Mucosa of descending colon (tissue), 3 donors: ENCODE data around the gene RDX. TPM values are rescaled to one million over a fixed set of nuclear protein-coding genes. Genes with fewer than 3 reads are reported as not detected.

ENCODE experiments used
- ATAC-seq: fragments of 200-7000 bp; cut with Tn5 transposase; one replicate; pipeline ENCODE4 v1.9.1; 2020; ENCODE audit warnings: mild to moderate bottlenecking, moderate library complexity
- DNase-seq, 3 donors: peaks; one replicate each; pipeline ENCODE4 v3.0.0-alpha.2; 2020
- H3K36me3 ChIP-seq: fragments of 200-600 bp; one replicate; pipeline ENCODE4 v1.8.0; 2021; ENCODE audit warnings: low read depth, mild to moderate bottlenecking
- H3K4me1 ChIP-seq: fragments of 200-600 bp; one replicate; pipeline ENCODE4 v1.8.0; 2021; ENCODE audit warnings: low read depth, mild to moderate bottlenecking
- H3K4me3 ChIP-seq: fragments of 200-600 bp; one replicate; pipeline ENCODE4 v1.8.0; 2021; ENCODE audit warnings: mild to moderate bottlenecking
- H3K9me3 ChIP-seq: fragments of 200-600 bp; one replicate; pipeline ENCODE4 v1.8.0; 2021; ENCODE audit warnings: mild to moderate bottlenecking
- intact Hi-C, 2 donors: fragments of 100-400 bp; cut with DNase I in 1 of 2; cut with micrococcal nuclease in 1 of 2; formaldehyde crosslinking; loops; one replicate each; pipeline versions ENCODE4 v1.11.0 to v1.11.1; 2022; cut with DNase I, micrococcal nuclease
- total RNA-seq, 3 donors: library from RNA; stranded (reverse); fragmentation: NEBNext Ultra II Directional in 2 of 3; extraction: Animal tissue kit (Norgen Biotek cat#: 25700) in 2 of 3; gene quantifications; one replicate each; pipeline versions ENCODE4 v1.2.1 to v1.2.4, GENCODE V29; 2021 to 2023
- TF ChIP-seq, protein P1 (sequence below): fragments of 200-600 bp; IDR thresholded peaks from one replicate; pipeline ENCODE4 v1.8.0; 2022; ENCODE audit warnings: antibody characterized with exemption, mild to moderate bottlenecking
- donor health status: DM: no; HTN: no; CAD: no; lungs with moderate emphysema.
- donor health status: DM: no; HTN: no; CAD: no.
- donor health status: DM: no; HTN: yes; CAD: no.

RDX gene
- total RNA-seq, 3 donors from 2014 or later, result 26.7 to 83.7 (median 26.8) TPM

DNA sequence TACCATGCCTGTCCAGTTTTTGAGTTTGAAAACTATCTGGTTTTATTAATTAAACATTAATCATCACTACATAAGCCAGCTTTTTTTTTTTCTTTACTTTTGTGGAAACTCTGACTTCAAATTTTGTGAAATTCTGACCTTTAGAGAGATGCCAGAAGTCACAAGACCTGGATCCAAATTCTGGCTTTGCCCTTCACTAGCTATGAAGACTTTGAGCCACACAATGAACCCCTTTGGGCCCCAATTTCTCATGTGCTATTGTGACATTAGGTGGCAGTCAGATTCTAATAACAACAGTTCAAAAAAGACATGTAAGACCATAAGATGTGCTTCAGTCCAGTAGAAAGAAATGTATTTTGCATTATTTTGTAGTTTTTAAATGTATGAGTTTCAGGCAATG lies 142.9 kb downstream of the RDX start:
- TF ChIP-seq, protein P1, sequence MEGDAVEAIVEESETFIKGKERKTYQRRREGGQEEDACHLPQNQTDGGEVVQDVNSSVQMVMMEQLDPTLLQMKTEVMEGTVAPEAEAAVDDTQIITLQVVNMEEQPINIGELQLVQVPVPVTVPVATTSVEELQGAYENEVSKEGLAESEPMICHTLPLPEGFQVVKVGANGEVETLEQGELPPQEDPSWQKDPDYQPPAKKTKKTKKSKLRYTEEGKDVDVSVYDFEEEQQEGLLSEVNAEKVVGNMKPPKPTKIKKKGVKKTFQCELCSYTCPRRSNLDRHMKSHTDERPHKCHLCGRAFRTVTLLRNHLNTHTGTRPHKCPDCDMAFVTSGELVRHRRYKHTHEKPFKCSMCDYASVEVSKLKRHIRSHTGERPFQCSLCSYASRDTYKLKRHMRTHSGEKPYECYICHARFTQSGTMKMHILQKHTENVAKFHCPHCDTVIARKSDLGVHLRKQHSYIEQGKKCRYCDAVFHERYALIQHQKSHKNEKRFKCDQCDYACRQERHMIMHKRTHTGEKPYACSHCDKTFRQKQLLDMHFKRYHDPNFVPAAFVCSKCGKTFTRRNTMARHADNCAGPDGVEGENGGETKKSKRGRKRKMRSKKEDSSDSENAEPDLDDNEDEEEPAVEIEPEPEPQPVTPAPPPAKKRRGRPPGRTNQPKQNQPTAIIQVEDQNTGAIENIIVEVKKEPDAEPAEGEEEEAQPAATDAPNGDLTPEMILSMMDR, result no peak
- H3K36me3 ChIP-seq, result no peaks in the 10 kb centered on the region
- no peaks in the 10 kb centered on the region for H3K4me1 ChIP-seq
- no peak overlapping the region for H3K4me3 ChIP-seq
- no peaks in the 10 kb centered on the region for H3K9me3 ChIP-seq
- DNase-seq, result no peak
- no peak for ATAC-seq
- intact Hi-C loops, result no loop called here

DNA sequence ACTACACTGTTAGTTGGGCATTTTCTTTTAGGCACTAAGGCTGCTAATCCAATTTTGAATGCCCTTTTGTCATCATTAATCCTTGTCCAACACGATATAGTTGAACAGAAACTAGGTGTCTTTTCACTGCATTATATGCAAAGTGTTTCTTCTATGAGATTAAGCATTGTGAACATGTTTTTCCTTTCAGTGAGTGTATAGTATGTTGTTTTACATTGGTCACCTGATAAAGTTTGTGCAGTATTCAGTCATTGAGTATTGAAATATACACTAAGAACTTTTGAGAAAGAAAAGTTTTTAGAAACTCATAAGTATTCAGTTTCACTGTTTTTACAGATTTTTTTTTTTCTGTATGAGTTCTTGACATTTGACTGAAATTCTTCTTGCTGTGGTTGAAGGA lies 144.2 kb downstream of the RDX start:
- ATAC-seq (no peak), DNase-seq (no peak)
- TF ChIP-seq, protein P1, result no peak
- intact Hi-C loops, result no loop called here
- Histone ChIP-seq H3K9me3 (no peaks in the 10 kb centered on the region), H3K4me3 (no peak overlapping the region), H3K4me1 (no peaks in the 10 kb centered on the region), H3K36me3 (no peaks in the 10 kb centered on the region)

DNA sequence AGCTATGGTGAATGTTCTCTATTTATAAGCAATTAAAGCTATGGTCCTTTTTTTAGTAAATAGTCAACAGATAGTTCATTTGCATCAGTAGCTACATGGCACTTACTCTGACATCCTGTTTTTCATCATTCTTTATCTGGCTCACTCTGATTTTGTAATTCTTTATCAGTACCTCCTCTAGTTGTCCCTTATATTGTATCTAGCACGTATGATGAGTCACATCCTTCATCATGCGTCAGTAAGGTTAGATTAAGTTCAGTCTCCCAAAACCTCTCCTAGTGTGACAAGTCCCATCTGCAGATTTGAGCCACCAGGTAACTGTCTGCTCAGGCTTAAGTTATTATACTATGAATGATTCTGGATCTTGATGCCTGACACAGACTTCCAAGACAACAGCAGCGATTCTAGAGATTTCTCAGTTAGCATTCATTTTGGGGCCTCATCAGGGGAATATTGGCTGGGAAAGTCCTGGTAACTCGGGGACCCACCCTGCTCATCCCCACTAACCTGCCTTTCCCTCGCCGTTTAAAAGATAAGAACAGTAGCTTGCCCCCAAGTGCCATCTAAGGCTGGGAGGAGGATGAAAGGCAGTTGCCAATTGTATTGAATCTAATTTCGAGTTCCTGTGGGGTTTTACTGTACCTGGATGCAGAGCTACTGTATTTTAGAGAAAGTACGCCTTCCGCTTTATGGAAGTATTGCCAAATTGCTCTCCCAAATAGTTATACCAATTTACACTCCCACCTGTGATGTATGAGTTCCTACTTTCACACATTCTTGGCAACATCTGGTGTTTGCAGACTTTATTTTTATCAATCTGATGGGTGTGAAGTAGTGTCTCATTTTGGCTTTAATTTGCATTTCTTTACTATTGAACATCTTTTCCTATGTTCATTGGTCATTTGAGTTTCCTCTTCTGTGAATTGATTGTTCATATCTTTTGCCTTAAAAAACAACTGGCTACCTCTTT lies 147.4 kb downstream of the RDX start:
- TF ChIP-seq, protein P1, result no peak
- intact Hi-C loops, result no loop called here
- ATAC-seq (no peak), DNase-seq (no peak)
- Histone ChIP-seq H3K9me3 (no peaks in the 10 kb centered on the region), H3K4me3 (no peak overlapping the region), H3K36me3 (no peaks in the 10 kb centered on the region), H3K4me1 (no peaks in the 10 kb centered on the region)

DNA sequence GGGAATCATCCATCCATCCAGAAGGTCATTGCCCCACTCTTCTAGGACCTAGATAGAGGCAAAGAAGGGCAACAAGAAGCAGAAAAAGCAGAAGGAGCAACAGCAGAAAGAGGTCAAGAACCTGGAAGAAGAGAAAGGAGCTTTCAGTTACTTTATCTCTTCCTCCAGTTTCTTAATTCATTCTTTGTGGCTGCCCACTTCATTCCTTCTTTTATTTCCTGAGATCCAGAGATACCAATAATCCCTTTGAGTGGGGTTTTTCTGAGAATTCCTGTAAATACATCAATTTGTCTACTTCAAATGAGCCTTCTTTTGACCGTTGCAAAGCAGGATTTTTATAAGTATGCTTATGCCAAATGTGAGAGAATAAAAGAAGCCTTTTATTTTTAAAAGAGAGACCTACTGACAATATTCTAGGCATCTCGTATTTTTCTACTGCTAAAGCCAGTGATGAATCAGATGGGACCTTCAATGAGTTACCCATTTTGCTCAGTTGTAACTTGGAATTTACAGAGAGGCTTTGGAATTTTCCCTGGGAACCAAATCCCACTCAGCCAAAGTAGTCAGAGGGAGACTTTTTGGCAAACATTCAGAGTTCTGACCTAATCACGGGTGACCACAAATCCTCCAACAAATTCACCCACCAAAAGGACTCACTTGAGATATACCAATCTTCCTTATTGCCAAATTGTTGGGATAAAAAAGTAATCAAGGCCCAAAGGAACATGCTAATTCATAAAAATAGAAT lies 148.3 kb downstream of the RDX start:
- TF ChIP-seq, protein P1, result no peak
- Histone ChIP-seq H3K9me3 (no peaks in the 10 kb centered on the region), H3K4me1 (no peaks in the 10 kb centered on the region), H3K4me3 (no peak overlapping the region), H3K36me3 (no peaks in the 10 kb centered on the region)
- ATAC-seq (no peak), DNase-seq (no peak)
- intact Hi-C loops, result no loop called here

DNA sequence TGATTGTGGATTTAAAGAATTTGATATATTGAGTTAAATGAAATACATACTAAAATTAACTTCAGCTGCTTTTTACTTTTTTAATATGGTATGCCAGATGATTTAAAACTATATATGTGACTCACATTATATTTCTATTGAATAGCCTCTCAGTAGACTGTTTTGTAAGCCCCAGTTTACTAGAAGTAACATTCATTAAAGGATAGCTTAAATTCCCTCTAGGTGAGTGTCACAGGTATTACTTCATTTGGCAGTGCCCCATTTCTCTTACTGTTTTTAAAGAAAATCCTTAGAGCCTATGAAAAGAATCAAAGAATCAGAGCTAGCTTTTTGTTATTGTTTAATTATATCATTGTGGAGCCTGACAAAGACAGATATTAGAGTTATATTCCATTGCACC lies 154.6 kb downstream of the RDX start:
- H3K4me3 ChIP-seq, result no peak overlapping the region
- no peaks in the 10 kb centered on the region for H3K9me3 ChIP-seq
- no peaks in the 10 kb centered on the region for H3K4me1 ChIP-seq
- intact Hi-C loops, result no loop called here
- DNase-seq (no peak), ATAC-seq (no peak)
- TF ChIP-seq, protein P1, result no peak
- H3K36me3 ChIP-seq, result no peaks in the 10 kb centered on the region
